H1 (cell line): ENCODE data around the gene CSAD. TPM values are rescaled to one million over a fixed set of nuclear protein-coding genes. Genes with fewer than 3 reads are reported as not detected.
A peak's percentile ranks its signal among the peaks of the same experiment; 100 is the strongest.

Source experiments
- CTCF ChIA-PET: fragments of 300-600 bp; sonication (Branson Sonifier 250); formaldehyde crosslinking; loops from one replicate; lab custom pipeline; 2021; ENCODE audit not compliant: partially characterized antibody; lab: Charles Lee
- POLR2A ChIA-PET: fragments of 300-600 bp; sonication (Branson Sonifier 250); formaldehyde crosslinking; loops from one replicate; lab custom pipeline; 2021; ENCODE audit warnings: inconsistent platforms; ENCODE audit not compliant: partially characterized antibody; lab: Charles Lee
- DNase-seq, 2 experiments: peaks; one replicate each; pipeline versions ENCODE4 v3.0.0 to v3.0.0-alpha.2; 2010 to 2022; ENCODE audit warnings: low spot score in 2 of 2, low read depth in 1 of 2, mixed read lengths in 1 of 2
- FAIRE-seq: peaks from 2 replicates; lab custom pipeline; 2011; peaks lifted over from hg19 to GRCh38; lab: Jason Lieb, UNC
- H2AFZ ChIP-seq: 2 replicates; pipeline ENCODE4 v1.8.1; 2012; ENCODE audit warnings: low read length, inconsistent platforms
- H2AK5ac ChIP-seq: 2 replicates; pipeline ENCODE4 v1.6.1; 2013; ENCODE audit warnings: low read depth, low read length
- H2BK120ac ChIP-seq: replicated peaks from 2 replicates; pipeline ENCODE3; 2013; ENCODE audit warnings: low read depth, low read length, inconsistent platforms
- H2BK12ac ChIP-seq: 2 replicates; pipeline ENCODE4 v1.6.1; 2013; ENCODE audit warnings: low read depth, low read length
- H2BK15ac ChIP-seq: 2 replicates; pipeline ENCODE4 v1.6.1; 2013; ENCODE audit warnings: low read length
- H2BK20ac ChIP-seq: 2 replicates; pipeline ENCODE4 v1.6.1; 2013; ENCODE audit warnings: low read length
- H2BK5ac ChIP-seq: 2 replicates; pipeline ENCODE4 v1.6.1; 2013; ENCODE audit warnings: low read depth, low read length
- H3K14ac ChIP-seq: 2 replicates; pipeline ENCODE4 v1.6.1; 2013; ENCODE audit warnings: inconsistent platforms; ENCODE audit not compliant: insufficient read length
- H3K18ac ChIP-seq: 2 replicates; pipeline ENCODE4 v1.6.1; 2013; ENCODE audit warnings: low read length; ENCODE audit errors: extremely low read depth
- H3K23ac ChIP-seq: 2 replicates; pipeline ENCODE4 v1.6.1; 2013; ENCODE audit warnings: inconsistent platforms; ENCODE audit not compliant: insufficient read length
- H3K23me2 ChIP-seq: 2 replicates; pipeline ENCODE4 v1.6.1; 2013; ENCODE audit warnings: low read depth, low read length
- H3K27ac ChIP-seq: 2 replicates; pipeline ENCODE4 v1.6.1; 2011; ENCODE audit warnings: low read depth, low read length, inconsistent platforms
- H3K27me3 ChIP-seq, 4 experiments: replicated peaks in 1 of 4; 1 replicate in 1 of 4; 2 replicates in 3 of 4; pipeline versions ENCODE4 v1.6.1 to v1.8.1; 2011 to 2013; ENCODE audit warnings: low read length in 3 of 4, mild to moderate bottlenecking in 3 of 4, inconsistent platforms in 2 of 4, mixed read lengths in 2 of 4, moderate library complexity in 1 of 4; ENCODE audit not compliant: control insufficient read depth in 3 of 4, insufficient read depth in 3 of 4; ENCODE audit errors: extremely low read depth in 1 of 4
- H3K36me3 ChIP-seq, 4 experiments: 2 replicates each; pipeline versions ENCODE4 v1.6.1 to v1.8.1; 2011 to 2013; ENCODE audit warnings: mild to moderate bottlenecking in 4 of 4, low read length in 3 of 4, moderate library complexity in 2 of 4, control low read depth in 1 of 4, inconsistent platforms in 1 of 4; ENCODE audit not compliant: insufficient read depth in 4 of 4, control insufficient read depth in 2 of 4
- H3K4ac ChIP-seq: replicated peaks from 2 replicates; pipeline ENCODE3; 2013; ENCODE audit warnings: low read length, low read depth, mixed read lengths, inconsistent platforms; ENCODE audit not compliant: insufficient read length
- H3K4me1 ChIP-seq, 4 experiments: replicated peaks in 1 of 4; 1 replicate in 1 of 4; 2 replicates in 3 of 4; pipeline versions ENCODE4 v1.6.1 to v1.8.1; 2011 to 2013; ENCODE audit warnings: low read length in 3 of 4, inconsistent platforms in 2 of 4, mixed read lengths in 1 of 4; ENCODE audit not compliant: insufficient read depth in 4 of 4, control insufficient read depth in 3 of 4
- H3K4me2 ChIP-seq, 2 experiments: 2 replicates each; pipeline versions ENCODE4 v1.6.1 to v1.8.1; 2011 to 2013; ENCODE audit warnings: low read depth in 2 of 2, low read length in 2 of 2, control low read depth in 1 of 2, inconsistent platforms in 1 of 2, mild to moderate bottlenecking in 1 of 2; ENCODE audit not compliant: insufficient read depth in 1 of 2
- H3K4me3 ChIP-seq, 4 experiments: fragments of 200-600, 300-600 bp in 1 of 4; sonication (generic), shearing (Covaris generic), sonication (Bioruptor Twin) in 1 of 4; 2 replicates each; pipeline versions ENCODE4 v1.5.1 to v1.8.1; 2011 to 2016; ENCODE audit warnings: low read length in 4 of 4, low read depth in 3 of 4, control low read depth in 2 of 4, inconsistent platforms in 2 of 4, mild to moderate bottlenecking in 2 of 4, mixed read lengths in 1 of 4, moderate library complexity in 1 of 4; ENCODE audit not compliant: insufficient read depth in 2 of 4; ENCODE audit errors: extremely low read depth in 1 of 4
- H3K56ac ChIP-seq: replicated peaks from 2 replicates; pipeline ENCODE3; 2013; ENCODE audit warnings: low read depth, mild to moderate bottlenecking, mixed read lengths, low read length, inconsistent platforms; ENCODE audit not compliant: insufficient read length
- H3K79me1 ChIP-seq: 2 replicates; pipeline ENCODE4 v1.6.1; 2013; ENCODE audit warnings: low read depth, low read length, control low read depth
- H3K79me2 ChIP-seq, 2 experiments: 2 replicates each; pipeline versions ENCODE4 v1.6.1 to v1.8.1; 2012 to 2013; ENCODE audit warnings: low read length in 2 of 2, mild to moderate bottlenecking in 2 of 2, inconsistent platforms in 1 of 2; ENCODE audit not compliant: insufficient read depth in 2 of 2, control insufficient read depth in 1 of 2
- H3K9ac ChIP-seq, 4 experiments: replicated peaks in 1 of 4; 1 replicate in 1 of 4; 2 replicates in 3 of 4; pipeline versions ENCODE4 v1.6.1 to v1.8.1; 2011 to 2013; ENCODE audit warnings: low read depth in 3 of 4, low read length in 3 of 4, control low read depth in 2 of 4, mild to moderate bottlenecking in 2 of 4, moderate library complexity in 2 of 4, inconsistent platforms in 1 of 4; ENCODE audit errors: extremely low read depth in 1 of 4
- H3K9me3 ChIP-seq, 2 experiments: 2 replicates each; pipeline versions ENCODE4 v1.6.1 to v1.8.1; 2012 to 2013; ENCODE audit warnings: mild to moderate bottlenecking in 2 of 2, moderate library complexity in 2 of 2, control low read depth in 1 of 2, inconsistent platforms in 1 of 2, low read depth in 1 of 2, low read length in 1 of 2, mixed read lengths in 1 of 2; ENCODE audit not compliant: insufficient read depth in 2 of 2
- H4K20me1 ChIP-seq, 2 experiments: replicated peaks in 1 of 2; 2 replicates each; pipeline versions ENCODE3 to v1.8.1; 2011 to 2013; ENCODE audit warnings: inconsistent platforms in 2 of 2, low read length in 2 of 2, mild to moderate bottlenecking in 1 of 2; ENCODE audit not compliant: insufficient read depth in 2 of 2, control insufficient read depth in 1 of 2
- H4K5ac ChIP-seq: 2 replicates; pipeline ENCODE4 v1.6.1; 2013; ENCODE audit warnings: low read length, low read depth, mixed read lengths, inconsistent platforms; ENCODE audit not compliant: insufficient read length
- H4K8ac ChIP-seq: 2 replicates; pipeline ENCODE4 v1.8.0; 2013; ENCODE audit warnings: mild to moderate bottlenecking, moderate library complexity, low read length, inconsistent platforms; ENCODE audit not compliant: insufficient read depth; ENCODE audit errors: extremely low read depth
- H4K91ac ChIP-seq: replicated peaks from 2 replicates; pipeline ENCODE3; 2013; ENCODE audit warnings: low read length, mixed read lengths, inconsistent platforms; ENCODE audit not compliant: insufficient read length
- JUN ChIP-seq: IDR thresholded peaks from 2 replicates; pipeline ENCODE4 v1.6.1; 2011; ENCODE audit warnings: low read depth, mild to moderate bottlenecking, improper control_type of control experiment, low read length
- JUND ChIP-seq: IDR thresholded peaks from 2 replicates; pipeline ENCODE4 v1.6.1; 2011; ENCODE audit warnings: mild to moderate bottlenecking, improper control_type of control experiment, low read length
- PHF8 ChIP-seq: fragments of 200-600 bp; sonication (generic); conservative IDR thresholded peaks from 2 replicates; pipeline ENCODE4 v1.7.1; 2012; ENCODE audit warnings: low read depth, mild to moderate bottlenecking, inconsistent platforms, low read length, moderate library complexity
- RFX5 ChIP-seq: IDR thresholded peaks from 2 replicates; pipeline ENCODE4 v1.6.1; 2011; ENCODE audit warnings: low read depth, low read length, improper control_type of control experiment, borderline replicate concordance
- TBP ChIP-seq: IDR thresholded peaks from 2 replicates; pipeline ENCODE4 v1.6.1; 2011; ENCODE audit warnings: low read depth, low read length, improper control_type of control experiment
- WGBS, 2 experiments: shearing (Covaris generic) in 1 of 2; methylation state at CpG; one replicate each; pipeline versions ENCODE4 v1.1.6 to v1.1.7; 2013 to 2015; ENCODE audit warnings: low lambda C conversion rate in 2 of 2, mixed read lengths in 2 of 2, inconsistent platforms in 1 of 2, low coverage in 1 of 2, missing lambda C conversion rate in 1 of 2; ENCODE audit not compliant: insufficient replicate concordance in 2 of 2, insufficient coverage in 1 of 2, insufficient read length in 1 of 2; ENCODE audit errors: extremely low coverage in 1 of 2, missing lambda C conversion rate in 1 of 2; 5-methylcytosine and 5-hydroxymethylcytosine counted together
- polyA plus RNA-seq, 7 experiments: library from polyadenylated mRNA; depleted of rRNA in 3 of 7; stranded (reverse) in 5 of 7; unstranded in 2 of 7; fragments of >200 nt in 5 of 7; fragments of 200-250 nt in 2 of 7; gene quantifications; 1 replicate in 5 of 7; 2 replicates in 1 of 7; 4 replicates in 1 of 7; pipeline versions ENCODE4 v1.2.1 to v1.2.3, GENCODE V29; 2011 to 2013; ENCODE audit warnings: missing spikeins in 2 of 7, mixed read lengths in 2 of 7
- total RNA-seq: library from RNA; stranded (reverse); fragmentation: NEBNext Ultra II Directional; extraction: Animal tissue kit (Norgen Biotek cat#: 25700); gene quantifications from 2 replicates; pipeline ENCODE4 v1.2.1, GENCODE V29; 2021

The CSAD gene
- total and polyA plus RNA-seq, 2 of the 8 experiments (the other 6 are each of a cell fraction or from before 2014, with no cell fraction given) = 8.8 to 11.3 TPM

- H3K18ac ChIP-seq = no peak overlapping the region
- H4K20me1 ChIP-seq = no peaks in the 10 kb centered on the region
- H3K23ac ChIP-seq = no peak overlapping the region
- no peaks in the 10 kb centered on the region for H3K79me2 ChIP-seq
- no peaks in the 10 kb centered on the region for H3K79me1 ChIP-seq
- H4K8ac ChIP-seq = no peak overlapping the region
- H2AFZ ChIP-seq = no peak overlapping the region; the same call in 1 of the 2 replicates
- no peak overlapping the region for H2BK120ac ChIP-seq
- H3K9ac ChIP-seq = no peak overlapping the region
- H2BK15ac ChIP-seq = no peak overlapping the region
- H3K4me2 ChIP-seq = no peak overlapping the region
- H3K27me3 ChIP-seq = no peaks in the 10 kb centered on the region
- no peak overlapping the region for H4K5ac ChIP-seq
- no peak overlapping the region for H3K4ac ChIP-seq
- H2BK12ac ChIP-seq = no peak overlapping the region; the same call in 1 of the 2 replicates
- TF ChIP-seq JUN (no peak), JUND (no peak), PHF8 (no peak), RFX5 (no peak), TBP (no peak)
- no peak overlapping the region for H2AK5ac ChIP-seq
- peaks cover 0 to 2% (median 0%) of the 10 kb centered on the region in 4 experiments; a peak in 2 of 7 replicates for H3K4me1 ChIP-seq
- POLR2A ChIA-PET = interaction anchor here (0.7 kb wide), 1 partner anchor 58 kb away, joined by 4 read pairs; no protein-coding TSS in a partner anchor
- H2BK5ac ChIP-seq = no peak overlapping the region
- 0 out of 2 replicates have a peak, but pooled peaks cover 3% of the 10 kb centered on the region for H3K23me2 ChIP-seq
- peak in 1 of 2 experiments; percentile 38 for DNase-seq
- CTCF ChIA-PET = interaction anchor here (1.2 to 2.3 kb wide), 3 partner anchors 12 to 55 kb away, joined by 3 to 7 read pairs (median 4); no protein-coding TSS in a partner anchor
- no peaks in the 10 kb centered on the region for H3K9me3 ChIP-seq
- 93% methylated on average over 12 of the region's 12 CpGs; no CpG with 5 or more reads in 1 of the 2 experiments for WGBS, 2 experiments
- no peak overlapping the region for H3K56ac ChIP-seq
- no peak for FAIRE-seq
- H2BK20ac ChIP-seq = no peak overlapping the region
- H3K27ac ChIP-seq = no peak overlapping the region
- no peak overlapping the region for H3K4me3 ChIP-seq
- no peaks in the 10 kb centered on the region for H3K36me3 ChIP-seq
- no peak overlapping the region for H4K91ac ChIP-seq
- H3K14ac ChIP-seq = no peak overlapping the region
Measured at GRCh38 chr12:53120685-53121525, 59.8 kb downstream of the CSAD start.
